ENCODE measurements around the gene TAF4B.
"Not testable (repeated sequence)": the region's sequence is repeated elsewhere in the genome, so short reads cannot be mapped to it uniquely, and the experiment has no call there.

The TAF4B gene

GRCh38 chr18:26381555-26381954 lies 155.3 kb downstream of the TAF4B start:
- DNase-seq = not testable (repeated sequence)

- no peak for DNase-seq
Observed at GRCh38 chr18:26383454-26384270, 157.4 kb downstream of the TAF4B start.

GRCh38 chr18:26386002-26386401 lies 159.8 kb downstream of the TAF4B start:
- peak in 2 of 56 donors; percentile 18 for DNase-seq

GRCh38 chr18:26386441-26386840 lies 160.2 kb downstream of the TAF4B start:
- DNase-seq = no peak

- no peak for DNase-seq
Observed at GRCh38 chr18:26394047-26394654, 167.9 kb downstream of the TAF4B start.

- no peak for DNase-seq
Observed at GRCh38 chr18:26397019-26397418, 170.8 kb downstream of the TAF4B start.

GRCh38 chr18:26403491-26403890 lies 177.2 kb downstream of the TAF4B start:
- no peak for DNase-seq

- DNase-seq = peak in 43 of 56 donors; percentile 5 to 71 (median 25)
Observed at GRCh38 chr18:26405190-26405801, 179.1 kb downstream of the TAF4B start.

- DNase-seq = no peak
Observed at GRCh38 chr18:26406324-26406723, 180.1 kb downstream of the TAF4B start.

GRCh38 chr18:26406854-26407517 lies 180.7 kb downstream of the TAF4B start:
- no peak for DNase-seq

- DNase-seq = no peak
Observed at GRCh38 chr18:26407736-26408601, 181.7 kb downstream of the TAF4B start.

- DNase-seq = no peak
Observed at GRCh38 chr18:26409091-26409490, 182.8 kb downstream of the TAF4B start.

GRCh38 chr18:26414901-26415440 lies 188.7 kb downstream of the TAF4B start:
- no peak for DNase-seq

GRCh38 chr18:26415631-26416030 lies 189.4 kb downstream of the TAF4B start:
- DNase-seq = no peak

- no peak for DNase-seq
Observed at GRCh38 chr18:26416652-26417150, 190.5 kb downstream of the TAF4B start.

- DNase-seq = no peak
Observed at GRCh38 chr18:26417190-26417589, 190.9 kb downstream of the TAF4B start.

- DNase-seq = no peak
Observed at GRCh38 chr18:26418225-26418624, 192.0 kb downstream of the TAF4B start.

GRCh38 chr18:26419746-26420145 lies 193.5 kb downstream of the TAF4B start:
- peak in 1 of 56 donors; percentile 11 for DNase-seq

GRCh38 chr18:26421503-26421902 lies 195.3 kb downstream of the TAF4B start:
- no peak for DNase-seq

GRCh38 chr18:26421931-26422330 lies 195.7 kb downstream of the TAF4B start:
- no peak for DNase-seq
